Heart left ventricle (tissue), 16 donors: ENCODE results near the gene AIP. TPM values are rescaled to one million over a fixed set of nuclear protein-coding genes. Genes with fewer than 3 reads are reported as not detected.

Experiments used
- ATAC-seq, 4 donors: fragments of 200-7000 bp; cut with Tn5 transposase; one replicate each; pipeline ENCODE4 v1.9.1; 2020 to 2022; ENCODE audit warnings: moderate library complexity in 4 of 4, mild to moderate bottlenecking in 3 of 4, moderate number of reproducible peaks in 1 of 4
- DNase-seq, 5 donors: peaks; one replicate each; pipeline ENCODE4 v3.0.0-alpha.2; 2020
- H3K27ac ChIP-seq, 12 donors: fragments of 200-600 bp; sonication (generic) in 4 of 12; one replicate each; pipeline versions ENCODE4 v1.5.0 to v1.8.0; 2016 to 2022; ENCODE audit warnings: mild to moderate bottlenecking in 2 of 12
- H3K27me3 ChIP-seq, 9 donors: fragments of 200-600 bp; sonication (generic) in 2 of 9; one replicate each; pipeline versions ENCODE4 v1.5.1 to v1.8.0; 2016 to 2022; ENCODE audit warnings: mild to moderate bottlenecking in 3 of 9
- H3K36me3 ChIP-seq, 9 donors: fragments of 200-600 bp; sonication (generic) in 2 of 9; one replicate each; pipeline versions ENCODE4 v1.5.0 to v1.8.0; 2018 to 2022; ENCODE audit warnings: mild to moderate bottlenecking in 2 of 9
- H3K4me1 ChIP-seq, 12 donors: fragments of 200-600 bp; sonication (generic) in 4 of 12; one replicate each; pipeline versions ENCODE4 v1.5.0 to v1.8.0; 2016 to 2022; ENCODE audit warnings: mild to moderate bottlenecking in 3 of 12
- H3K4me3 ChIP-seq, 12 donors: fragments of 200-600 bp; sonication (generic) in 4 of 12; one replicate each; pipeline versions ENCODE4 v1.5.0 to v1.8.0; 2017 to 2022; ENCODE audit warnings: mild to moderate bottlenecking in 9 of 12, moderate library complexity in 4 of 12
- H3K9me3 ChIP-seq, 12 donors: fragments of 200-600 bp; sonication (generic) in 4 of 12; one replicate each; pipeline versions ENCODE4 v1.5.0 to v1.8.0; 2016 to 2022; ENCODE audit warnings: mild to moderate bottlenecking in 1 of 12
- CTCF ChIP-seq, 12 donors: fragments of 200-600 bp; sonication (generic) in 4 of 12; IDR thresholded peaks; one replicate each; pipeline versions ENCODE4 v1.5.0 to v1.8.0; 2018 to 2022; ENCODE audit warnings: antibody characterized with exemption in 12 of 12, mild to moderate bottlenecking in 5 of 12
- POLR2A ChIP-seq, 2 donors: fragments of 450-650 bp; IDR thresholded peaks; one replicate each; pipeline ENCODE4 v1.6.1; 2017; ENCODE audit warnings: antibody characterized with exemption in 2 of 2, mild to moderate bottlenecking in 2 of 2, moderate library complexity in 2 of 2
- WGBS, 4 donors: extraction: QIAGEN DNeasy Blood & Tissue Kit in 2 of 4; methylation state at CpG; one replicate each; pipeline versions ENCODE4 v1.1.5 to v1.1.7; 2013 to 2018; 5-methylcytosine and 5-hydroxymethylcytosine counted together
- intact Hi-C, 10 donors: fragments of 100-400 bp; cut with DNase I; formaldehyde crosslinking; loops; one replicate each; pipeline versions ENCODE4 v1.11.1 to v1.14.2; 2022
- polyA plus RNA-seq, 2 donors: library from polyadenylated mRNA; stranded (reverse); fragments of 200-250 nt; gene quantifications; one replicate each; pipeline ENCODE4 v1.2.3, GENCODE V29; 2013
- total RNA-seq, 9 donors: library from RNA; depleted of rRNA in 2 of 9; stranded (reverse); fragments of >200 nt in 2 of 9; fragmentation: NEBNext Ultra II Directional in 3 of 9; extraction: Animal tissue kit (Norgen Biotek cat#: 25700) in 3 of 9; gene quantifications; one replicate each; pipeline versions ENCODE4 v1.1.0 to v1.2.4, GENCODE V29; 2016 to 2023
- donor health status: ischemic (EF 13 %, LVEDD 7.1; RV severe dilation, severe dysfunction).
- donor health status: healthy with polysubstance abuse.
- donor health status: DM: no; HTN: yes; CAD: no.
- donor health status: DM: no; HTN: no; CAD: no.
- donor health status: ischemic (EF 25% LVEDD 6.9; RV normal size, moderate dysfunction).
- donor health status: ischemic (EF 25% LVEDD 5.7; RV mildly dilated, moderate dysfunction).
- donor health status: healthy.
- donor health status: DM: yes; HTN: yes; CAD: no.
- donor health status: ischemic (EF 35%, LVEDD 5.7; RV mildly dilated, moderate dysfunction).
- donor health status: nonischemic (EF 11% LVEDD 7.7; RV severe dilation, severe dysfunction).
- donor health status: DM: yes; HTN: yes; CAD: no.
- donor health status: PGD.
- donor health status: ischemic (EF 29% LVEDD 5.4; RV normal size, mild dysfunction).
- donor health status: nonischemic (EF 23%, LVEDD 6.1; RV moderate dilation, normal function).

The AIP gene
- total and polyA plus RNA-seq, 11 donors = 41.7 to 96.4 (median 57.9) TPM

DNA sequence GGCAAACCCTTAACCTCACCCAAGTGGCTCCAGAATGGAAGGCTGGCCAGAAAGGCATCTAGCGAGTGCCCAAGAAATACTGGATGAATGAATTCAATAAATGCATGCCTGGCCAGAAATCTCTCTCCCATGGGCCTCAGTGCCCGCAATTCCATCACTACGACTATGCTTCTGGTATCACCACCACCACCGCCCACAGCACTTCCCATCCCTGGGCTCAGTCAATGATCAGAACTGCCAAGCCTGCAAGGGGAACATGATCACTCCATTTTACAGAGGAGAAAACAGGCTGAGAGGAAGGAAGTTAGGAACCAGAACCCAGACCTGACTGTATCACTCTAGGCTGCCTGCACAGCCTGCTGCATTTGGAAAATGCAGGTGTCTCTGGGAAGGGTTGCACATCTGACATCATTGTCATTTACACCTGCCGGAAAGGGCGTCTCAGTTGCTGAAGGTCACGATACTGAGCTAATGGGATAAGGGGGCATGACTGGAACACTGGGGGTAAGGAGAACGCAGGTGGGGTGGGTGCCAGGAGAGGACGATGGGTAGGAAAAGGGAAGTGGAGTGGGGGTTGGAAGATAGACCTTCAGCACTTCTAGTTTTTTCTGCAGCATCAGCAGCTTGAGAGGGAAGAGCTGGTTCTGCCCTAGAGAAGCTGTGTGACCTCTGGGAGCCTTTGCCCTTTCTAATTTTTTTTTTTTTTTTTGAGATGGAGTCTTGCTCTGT, 33.5 kb upstream of the AIP start:
- H3K4me3 ChIP-seq = no peak overlapping the region
- no peaks in the 10 kb centered on the region for H3K27me3 ChIP-seq
- H3K9me3 ChIP-seq = no peaks in the 10 kb centered on the region
- 72 to 80% (median 74%) methylated on average over 9 of the region's 9 CpGs for WGBS, 4 donors
- intact Hi-C loops = no loop called here
- DNase-seq = peak in 1 of 5 donors; percentile 37
- peak in 3 of 4 donors; percentile 7 to 41 (median 31) for ATAC-seq
- H3K27ac ChIP-seq = peak overlapping the region in 1 of 12 donors; percentile 70
- no peaks in the 10 kb centered on the region for H3K36me3 ChIP-seq
- TF ChIP-seq POLR2A (IDR thresholded peaks at IDR 0.05) (no peak), CTCF (IDR thresholded peaks at IDR 0.05) (no peak)
- H3K4me1 ChIP-seq = peaks cover 0 to 46% (median 5%) of the 10 kb centered on the region in 12 donors

DNA sequence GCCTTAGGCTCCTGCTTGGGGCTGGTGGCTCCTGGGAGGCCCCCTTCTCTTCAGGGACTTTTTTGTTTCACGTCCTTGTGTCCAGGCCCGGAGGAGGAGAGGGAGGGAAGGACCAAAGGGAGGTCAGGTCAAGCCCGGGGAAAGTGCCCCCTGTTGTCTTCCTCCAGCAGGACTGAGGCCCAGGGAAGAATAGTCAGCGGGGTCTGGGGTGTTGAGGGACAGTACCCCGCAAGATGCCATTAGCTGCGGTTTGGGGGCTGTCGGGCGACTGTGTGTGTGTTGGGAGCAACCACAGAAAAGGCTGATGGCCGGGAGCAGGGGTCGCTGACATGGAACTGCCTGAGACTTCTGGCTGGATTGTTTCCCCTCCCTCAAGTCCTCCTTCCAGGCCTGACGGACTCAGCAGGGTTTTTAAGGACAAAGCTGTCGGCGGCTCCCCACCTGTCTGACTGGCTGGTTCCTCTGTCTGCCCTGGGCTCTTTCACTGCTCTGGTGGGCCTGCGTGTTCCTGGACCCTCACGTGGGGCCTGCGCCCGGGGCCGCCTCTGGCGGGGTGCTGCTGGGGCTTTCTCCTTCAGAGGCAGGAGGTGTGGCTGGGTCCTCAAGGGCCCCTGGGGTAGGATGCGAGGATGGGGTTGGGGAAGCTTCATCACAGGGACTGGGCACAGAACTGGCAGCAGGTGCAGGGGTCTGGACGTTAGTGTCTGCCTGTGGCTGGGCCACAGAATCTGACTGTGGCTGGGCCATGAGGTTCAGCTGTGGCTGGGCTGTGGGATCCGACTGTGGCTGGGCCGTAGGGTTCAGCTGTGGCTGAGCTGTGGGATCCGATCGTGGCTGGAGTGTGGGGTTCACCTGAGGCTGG, 31.8 kb upstream of the AIP start:
- intact Hi-C loops = no loop called here

GRCh38 chr11:67451658-67451976, 31.2 kb upstream of the AIP start:
- no peak for ATAC-seq
- DNase-seq = peak in 1 of 5 donors; percentile 21
- no peaks in the 10 kb centered on the region for H3K9me3 ChIP-seq
- H3K27me3 ChIP-seq = no peaks in the 10 kb centered on the region
- intact Hi-C loops = no loop called here
- H3K4me1 ChIP-seq = peaks cover 0 to 38% (median 5%) of the 10 kb centered on the region in 12 donors
- H3K27ac ChIP-seq = peak overlapping the region in 8 of 12 donors; percentile 1 to 69 (median 41)
- H3K36me3 ChIP-seq = no peaks in the 10 kb centered on the region
- TF ChIP-seq POLR2A (IDR thresholded peaks at IDR 0.05) (no peak), CTCF (IDR thresholded peaks at IDR 0.05) (no peak)
- WGBS, 4 donors = 92 to 97% (median 94%) methylated on average over 13 to 14 of the region's 14 CpGs
- H3K4me3 ChIP-seq = no peak overlapping the region

More for the DNA sequence above, 31.8 kb upstream of the AIP start:
- TF ChIP-seq POLR2A (IDR thresholded peaks at IDR 0.05) = no peak
- no peak for ATAC-seq
- Histone ChIP-seq H3K36me3 (no peaks in the 10 kb centered on the region), H3K27ac (no peak overlapping the region), H3K4me1 (peaks cover 0 to 38% (median 5%) of the 10 kb centered on the region in 12 donors), H3K9me3 (no peaks in the 10 kb centered on the region), H3K27me3 (no peaks in the 10 kb centered on the region), H3K4me3 (no peak overlapping the region)
- no peak for DNase-seq
- 90 to 93% (median 91%) methylated on average over 20 to 25 of the region's 25 CpGs for WGBS, 4 donors

GRCh38 chr11:67452141-67452952, 30.5 kb upstream of the AIP start, which contains the start of gene GPR152:
Gene GPR152, minus strand, starts transcription at chr11:67452729. Its CDS starts 5 bp downstream, at chr11:67452724.
- peak in 3 of 5 donors; percentile 47 to 80 (median 52) for DNase-seq

More at GRCh38 chr11:67452141-67452952, 30.5 kb upstream of the AIP start, which contains the start of gene GPR152:
- Histone ChIP-seq H3K4me3 (peak within 1 kb of the TSS in 8 of 12 donors; percentile 15 to 33 (median 28)), H3K27me3 (no peaks in the 10 kb centered on the region), H3K27ac (peak within 1 kb of the TSS in 11 of 12 donors; percentile 1 to 69 (median 27)), H3K9me3 (no peaks in the 10 kb centered on the region), H3K36me3 (no peaks in the 10 kb centered on the region), H3K4me1 (peaks cover 0 to 38% (median 5%) of the 10 kb centered on the region in 12 donors)
- TF ChIP-seq CTCF (IDR thresholded peaks at IDR 0.05) (peak in 4 of 12 donors; percentile 8 to 31 (median 22)), POLR2A (IDR thresholded peaks at IDR 0.05) (no peak)
- intact Hi-C loops = no loop called here
- ATAC-seq = peak in 3 of 4 donors; percentile 42 to 68 (median 57)
- whole genome bisulfite sequencing, 4 donors = 61 to 84% (median 69%) methylated on average over 21 to 33 of the region's 33 CpGs
